ENCODE results near the gene ADPRS.

Gene ADPRS

GRCh38 chr1:36134505-36135329 is 46.0 kb downstream of the ADPRS start:
- no peak for DNase-seq

- DNase-seq: no peak
Observed at GRCh38 chr1:36135330-36135667, 46.6 kb downstream of the ADPRS start.

- no peak for DNase-seq
Observed at GRCh38 chr1:36135796-36136195, 47.1 kb downstream of the ADPRS start.

- DNase-seq: no peak
Observed at GRCh38 chr1:36136535-36136934, 47.8 kb downstream of the ADPRS start.

- DNase-seq: no peak
Observed at GRCh38 chr1:36137226-36137625, 48.5 kb downstream of the ADPRS start.

- DNase-seq: no peak
Observed at GRCh38 chr1:36137776-36138175, 49.1 kb downstream of the ADPRS start.

- DNase-seq: no peak
Observed at GRCh38 chr1:36139521-36139920, 50.8 kb downstream of the ADPRS start.

- no peak for DNase-seq
Observed at GRCh38 chr1:36142121-36142520, 53.4 kb downstream of the ADPRS start.

- DNase-seq: no peak
Observed at GRCh38 chr1:36143424-36143823, 54.7 kb downstream of the ADPRS start.

All from activated CD4-positive, alpha-beta T cell treated with anti-CD3 and anti-CD28 coated beads, Interleukin-2, amount 50 U/mL, for 4 hours (primary cell).